Small intestine (tissue), 7 donors: Measurements from ENCODE around the gene PFAS. TPM values are rescaled to one million over a fixed set of nuclear protein-coding genes. Genes with fewer than 3 reads are reported as not detected.

ENCODE experiments used
- DNase-seq, 2 donors: peaks; one replicate each; pipeline versions ENCODE4 v3.0.0 to v3.0.0-alpha.2; 2013
- FAIRE-seq: peaks from 2 replicates; lab custom pipeline; 2012; peaks lifted over from hg19 to GRCh38; lab: Jason Lieb, UNC
- H3K27ac ChIP-seq, 3 donors: one replicate each; pipeline ENCODE4 v1.5.1; 2013; ENCODE audit warnings: low read length in 2 of 3, mild to moderate bottlenecking in 2 of 3, control low read depth in 1 of 3, inconsistent platforms in 1 of 3, low read depth in 1 of 3, moderate library complexity in 1 of 3
- H3K27me3 ChIP-seq, 3 donors: one replicate each; pipeline ENCODE4 v1.6.1; 2013; ENCODE audit warnings: low read length in 3 of 3, inconsistent platforms in 1 of 3; ENCODE audit not compliant: control insufficient read depth in 3 of 3, insufficient read depth in 3 of 3
- H3K36me3 ChIP-seq, 3 donors: one replicate each; pipeline ENCODE4 v1.6.1; 2013; ENCODE audit warnings: low read length in 3 of 3, inconsistent platforms in 1 of 3, low read depth in 1 of 3, mild to moderate bottlenecking in 1 of 3, moderate library complexity in 1 of 3; ENCODE audit not compliant: control insufficient read depth in 3 of 3, insufficient read depth in 2 of 3
- H3K4me1 ChIP-seq, 3 donors: one replicate each; pipeline ENCODE4 v1.6.1; 2013; ENCODE audit warnings: low read length in 2 of 3, inconsistent platforms in 1 of 3, low read depth in 1 of 3, mild to moderate bottlenecking in 1 of 3, moderate library complexity in 1 of 3; ENCODE audit not compliant: control insufficient read depth in 3 of 3, insufficient read depth in 2 of 3
- H3K4me3 ChIP-seq, 3 donors: one replicate each; pipeline ENCODE4 v1.5.1; 2013; ENCODE audit warnings: low read length in 3 of 3, control low read depth in 1 of 3, inconsistent platforms in 1 of 3, low read depth in 1 of 3, mild to moderate bottlenecking in 1 of 3, moderate library complexity in 1 of 3
- H3K9me3 ChIP-seq, 2 donors: one replicate each; pipeline ENCODE4 v1.6.1; 2013; ENCODE audit warnings: low read depth in 1 of 2, low read length in 1 of 2; ENCODE audit not compliant: control insufficient read depth in 2 of 2, insufficient read depth in 1 of 2
- WGBS, 3 donors: extraction: QIAGEN DNeasy Blood & Tissue Kit; methylation state at CpG; one replicate each; pipeline ENCODE4 v1.1.7; 2013; 5-methylcytosine and 5-hydroxymethylcytosine counted together
- polyA plus RNA-seq, 4 donors: library from polyadenylated mRNA; stranded (reverse) in 3 of 4; unstranded in 1 of 4; fragments of 200-250 nt in 3 of 4; fragments of 120-200 nt in 1 of 4; gene quantifications; one replicate each; pipeline versions ENCODE4 v1.2.1 to v1.2.3, GENCODE V29; 2013
- donor health status: healthy with polysubstance abuse.
- donor health status: control.
- donor health status: control.
- donor health status: Bipolar disorder and iron deficiency.
- donor health status: healthy.

PFAS gene
- polyA plus RNA-seq, 4 donors: 6.9 to 21.4 (median 13.6) TPM

GRCh38 chr17:8287651-8288335 is 38.7 kb downstream of the PFAS start:
- Histone ChIP-seq H3K4me3 (peak overlapping the region; percentile 67 to 99 (median 75)), H3K27me3 (no peaks in the 10 kb centered on the region), H3K27ac (peak overlapping the region; percentile 63 to 96 (median 85)), H3K4me1 (peaks cover 0 to 9% (median 0%) of the 10 kb centered on the region in 3 donors), H3K36me3 (peaks cover 0 to 16% (median 0%) of the 10 kb centered on the region in 3 donors), H3K9me3 (no peaks in the 10 kb centered on the region)
- no peak for DNase-seq
- 5 to 25% (median 17%) methylated on average over 19 of the region's 19 CpGs for WGBS, 3 donors
- no peak for FAIRE-seq

GRCh38 chr17:8288336-8289102 is 39.4 kb downstream of the PFAS start, which contains the start of gene RANGRF:
Gene RANGRF, plus strand, starts transcription at chr17:8288670. Its CDS starts 119 bp downstream, at chr17:8288789.
- H3K4me1 ChIP-seq: peaks cover 0 to 9% (median 0%) of the 10 kb centered on the region in 3 donors
- H3K36me3 ChIP-seq: peaks cover 0 to 16% (median 0%) of the 10 kb centered on the region in 3 donors
- H3K27ac ChIP-seq: peak within 1 kb of the TSS; percentile 69 to 96 (median 85)
- no peaks in the 10 kb centered on the region for H3K27me3 ChIP-seq
- peak within 1 kb of the TSS; percentile 67 to 99 (median 75) for H3K4me3 ChIP-seq
- 0 to 1% (median 0%) methylated on average over 48 to 53 of the region's 53 CpGs for WGBS, 3 donors
- DNase-seq: peak; percentile 93 to 95
- H3K9me3 ChIP-seq: no peaks in the 10 kb centered on the region
- FAIRE-seq: no peak

GRCh38 chr17:8289103-8289397 is 40.0 kb downstream of the PFAS start:
- DNase-seq: no peak
- Histone ChIP-seq H3K4me3 (peak overlapping the region; percentile 67 to 99 (median 75)), H3K4me1 (peaks cover 0 to 9% (median 0%) of the 10 kb centered on the region in 3 donors), H3K27ac (peak overlapping the region in 1 of 3 donors; percentile 96), H3K36me3 (peaks cover 0 to 16% (median 0%) of the 10 kb centered on the region in 3 donors), H3K9me3 (no peaks in the 10 kb centered on the region), H3K27me3 (no peaks in the 10 kb centered on the region)
- 5 to 10% (median 9%) methylated on average over 17 of the region's 17 CpGs for WGBS, 3 donors
- FAIRE-seq: no peak

GRCh38 chr17:8290043-8290442 is 41.0 kb downstream of the PFAS start:
- no peaks in the 10 kb centered on the region for H3K9me3 ChIP-seq
- DNase-seq (no peak), FAIRE-seq (no peak)
- 59 to 67% (median 65%) methylated on average over 3 of the region's 3 CpGs for WGBS, 3 donors
- H3K27me3 ChIP-seq: no peaks in the 10 kb centered on the region
- peaks cover 0 to 16% (median 0%) of the 10 kb centered on the region in 3 donors for H3K36me3 ChIP-seq
- H3K4me1 ChIP-seq: peaks cover 0 to 14% (median 4%) of the 10 kb centered on the region in 3 donors
- H3K27ac ChIP-seq: no peak overlapping the region
- no peak overlapping the region for H3K4me3 ChIP-seq

- H3K36me3 ChIP-seq: peaks cover 0 to 16% (median 0%) of the 10 kb centered on the region in 3 donors
- FAIRE-seq (no peak), DNase-seq (no peak)
- H3K4me1 ChIP-seq: peaks cover 0 to 13% (median 4%) of the 10 kb centered on the region in 3 donors
- WGBS, 3 donors: 77 to 93% (median 88%) methylated on average over 5 of the region's 5 CpGs
- no peaks in the 10 kb centered on the region for H3K9me3 ChIP-seq
- no peaks in the 10 kb centered on the region for H3K27me3 ChIP-seq
- H3K27ac ChIP-seq: no peak overlapping the region
- H3K4me3 ChIP-seq: no peak overlapping the region
Measured at GRCh38 chr17:8292639-8293395, 43.7 kb downstream of the PFAS start.

GRCh38 chr17:8294361-8294760 is 45.3 kb downstream of the PFAS start:
- Histone ChIP-seq H3K36me3 (peaks cover 0 to 13% (median 0%) of the 10 kb centered on the region in 3 donors), H3K9me3 (no peaks in the 10 kb centered on the region), H3K4me1 (peaks cover 0 to 6% (median 4%) of the 10 kb centered on the region in 3 donors), H3K4me3 (no peak overlapping the region), H3K27ac (no peak overlapping the region), H3K27me3 (no peaks in the 10 kb centered on the region)
- DNase-seq (no peak), FAIRE-seq (no peak)
- WGBS, 3 donors: 91 to 95% (median 94%) methylated on average over 9 of the region's 9 CpGs

- peaks cover 0 to 12% (median 0%) of the 10 kb centered on the region in 3 donors for H3K36me3 ChIP-seq
- no peak for FAIRE-seq
- no peak for DNase-seq
Measured at GRCh38 chr17:8294814-8295316, 45.8 kb downstream of the PFAS start.

GRCh38 chr17:8300226-8300625 is 51.1 kb downstream of the PFAS start:
- no peaks in the 10 kb centered on the region for H3K36me3 ChIP-seq
- no peak overlapping the region for H3K4me3 ChIP-seq
- no peak overlapping the region for H3K27ac ChIP-seq
- WGBS, 3 donors: 50 to 58% (median 50%) methylated on average over 3 of the region's 3 CpGs
- peaks cover 0 to 3% (median 0%) of the 10 kb centered on the region in 3 donors for H3K27me3 ChIP-seq
- no peaks in the 10 kb centered on the region for H3K9me3 ChIP-seq
- FAIRE-seq (no peak), DNase-seq (no peak)
- H3K4me1 ChIP-seq: no peaks in the 10 kb centered on the region

More at GRCh38 chr17:8294814-8295316, 45.8 kb downstream of the PFAS start:
- H3K4me3 ChIP-seq: peak overlapping the region in 2 of 3 donors; percentile 64 to 96
- 6 to 10% (median 7%) methylated on average over 9 to 15 of the region's 15 CpGs for WGBS, 3 donors
- H3K4me1 ChIP-seq: peaks cover 0 to 5% (median 4%) of the 10 kb centered on the region in 3 donors
- peak overlapping the region; percentile 92 to 98 (median 98) for H3K27ac ChIP-seq
- no peaks in the 10 kb centered on the region for H3K27me3 ChIP-seq
- H3K9me3 ChIP-seq: no peaks in the 10 kb centered on the region
